Tongue (tissue), 2 donors: ENCODE measurements around the gene IFIT5. TPM values are rescaled to one million over a fixed set of nuclear protein-coding genes. Genes with fewer than 3 reads are reported as not detected.
A peak's percentile ranks its signal among the peaks of the same experiment; 100 is the strongest.
"Not testable (repeated sequence)": the region's sequence is repeated elsewhere in the genome, so short reads cannot be mapped to it uniquely, and the experiment has no call there.

Experiments used
- DNase-seq: peaks from one replicate; pipeline ENCODE4 v3.0.0-alpha.2; 2015
- total RNA-seq: library from RNA; depleted of rRNA; stranded (reverse); fragments of >200 nt; gene quantifications from one replicate; pipeline ENCODE4 v1.2.3, GENCODE V29; 2014

Gene IFIT5
- total RNA-seq, 1 donor from 2014 or later = 14.9 TPM

DNA sequence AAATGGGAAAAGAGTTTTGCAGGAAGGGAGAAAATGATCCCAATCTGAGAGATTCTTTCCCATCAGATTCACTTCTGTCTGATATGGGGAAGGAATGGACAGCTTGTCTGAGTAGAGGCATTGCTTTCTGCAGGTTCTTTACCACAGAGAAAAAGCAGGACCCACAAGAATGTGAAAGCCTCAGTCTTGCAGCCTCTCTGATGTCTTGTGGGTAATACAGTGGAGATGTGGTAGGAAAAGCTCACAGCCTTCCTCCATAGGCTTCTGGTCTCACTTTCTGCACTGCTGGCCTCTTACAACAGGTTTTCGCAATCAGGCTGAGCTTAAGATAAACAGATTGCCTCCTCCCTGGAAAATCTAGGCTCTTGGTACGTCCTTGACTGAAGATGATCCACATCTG, 21.4 kb upstream of the IFIT5 start:
- DNase-seq = peak; percentile 44

DNA sequence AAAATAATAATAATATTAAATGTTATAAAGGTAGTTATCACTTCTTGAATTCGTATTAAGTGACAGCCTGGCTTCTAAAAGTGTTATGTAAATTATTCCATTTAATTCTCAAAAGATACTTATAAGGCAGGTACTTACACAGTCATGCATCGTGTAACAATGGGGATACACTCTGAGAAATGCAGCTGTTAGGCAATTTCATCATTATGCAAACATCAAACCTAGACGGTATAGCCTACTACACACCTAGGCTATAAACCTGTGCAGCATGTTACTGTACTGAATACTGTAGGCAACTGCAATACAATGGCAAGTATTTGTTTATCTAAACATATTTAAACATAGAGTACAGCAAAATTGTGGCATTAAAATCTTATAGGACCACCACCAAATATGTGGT, 20.5 kb upstream of the IFIT5 start:
- no peak for DNase-seq

DNA sequence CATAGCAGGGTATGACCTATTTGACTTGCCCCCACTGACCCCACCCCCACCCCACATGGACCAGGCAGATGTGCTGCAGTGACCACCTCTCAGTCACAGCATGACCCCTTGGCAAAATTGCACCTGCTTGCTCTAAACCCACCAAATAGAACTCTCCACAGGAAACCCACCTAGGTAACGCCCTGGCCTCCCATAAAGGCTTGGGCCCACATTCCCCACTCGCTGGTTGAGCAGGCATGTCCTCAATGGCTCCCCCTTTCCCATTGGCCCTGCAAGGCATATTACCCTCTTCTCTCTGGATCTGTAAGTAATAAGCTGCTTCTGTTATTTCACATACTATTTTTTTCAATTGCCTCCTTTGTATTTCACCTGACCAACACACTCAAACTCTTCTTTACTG, 19.2 kb upstream of the IFIT5 start:
- no peak for DNase-seq

GRCh38 chr10:89398003-89398749, 16.2 kb upstream of the IFIT5 start:
- DNase-seq = peak; percentile 52

DNA sequence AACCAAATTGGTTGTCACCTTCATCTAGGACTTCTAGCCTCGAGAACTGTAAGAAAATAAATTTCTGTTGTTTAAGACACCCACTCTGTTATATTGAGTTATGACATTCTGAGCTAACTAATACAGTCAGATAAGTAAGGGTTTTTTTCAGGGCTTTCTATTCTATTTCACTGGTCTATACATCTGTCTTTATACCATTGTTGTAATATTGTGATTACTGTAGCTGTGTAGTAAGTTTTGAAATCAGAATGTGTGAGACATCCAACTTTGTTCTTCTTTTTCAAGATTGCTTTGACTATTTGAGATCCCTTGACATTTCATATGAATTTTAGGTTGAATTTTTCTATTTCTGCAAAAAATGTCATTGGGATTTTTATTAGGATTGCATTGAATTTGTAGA, 14.4 kb upstream of the IFIT5 start:
- no peak for DNase-seq

- no peak for DNase-seq
These were observed 11.3 kb upstream of the IFIT5 start for GRCh38 chr10:89403043-89403442.

DNA sequence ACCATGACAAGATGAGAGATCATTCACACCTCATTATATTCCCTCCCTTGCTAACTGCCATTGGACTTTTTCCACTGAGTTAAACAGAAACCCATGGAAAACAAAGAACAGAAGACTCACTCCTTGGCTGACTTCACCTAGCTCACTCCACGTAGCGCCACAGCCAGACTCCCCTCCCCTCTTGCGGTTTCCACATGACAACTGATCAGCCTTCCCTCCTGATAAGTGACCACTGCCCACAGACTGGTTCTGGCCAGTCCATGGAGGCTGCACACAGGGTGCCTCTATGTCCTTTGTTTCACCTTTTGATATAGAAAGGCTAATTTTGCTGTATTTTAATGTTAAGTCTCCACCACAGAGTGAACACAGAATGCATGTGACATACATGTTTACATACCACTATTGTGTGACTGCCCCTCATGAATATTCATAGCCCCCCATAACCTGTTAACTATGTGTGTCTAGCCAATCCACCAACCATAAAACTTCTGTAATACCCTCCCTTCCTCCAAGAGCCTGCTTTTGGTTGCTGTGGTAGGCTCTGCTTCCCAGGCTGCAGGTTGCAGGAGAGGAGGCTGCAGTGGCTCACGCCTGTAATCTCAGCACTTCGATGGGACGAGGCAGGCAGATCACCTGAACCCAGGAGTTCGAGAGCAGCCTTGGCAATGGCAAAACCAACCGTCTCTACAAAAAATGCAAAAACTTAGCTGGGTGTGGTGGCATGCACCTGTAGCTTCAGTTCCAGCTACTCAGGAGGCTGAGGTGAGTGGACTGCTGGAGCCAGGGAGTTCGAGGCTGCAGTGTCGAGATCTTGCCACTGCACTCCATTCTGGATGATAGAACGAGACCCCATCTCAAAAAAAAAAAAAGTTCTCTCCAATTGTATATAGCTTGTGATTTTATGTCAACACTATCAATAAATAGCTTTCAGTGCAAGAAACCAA, 10.0 kb upstream of the IFIT5 start:
- no peak for DNase-seq

DNA sequence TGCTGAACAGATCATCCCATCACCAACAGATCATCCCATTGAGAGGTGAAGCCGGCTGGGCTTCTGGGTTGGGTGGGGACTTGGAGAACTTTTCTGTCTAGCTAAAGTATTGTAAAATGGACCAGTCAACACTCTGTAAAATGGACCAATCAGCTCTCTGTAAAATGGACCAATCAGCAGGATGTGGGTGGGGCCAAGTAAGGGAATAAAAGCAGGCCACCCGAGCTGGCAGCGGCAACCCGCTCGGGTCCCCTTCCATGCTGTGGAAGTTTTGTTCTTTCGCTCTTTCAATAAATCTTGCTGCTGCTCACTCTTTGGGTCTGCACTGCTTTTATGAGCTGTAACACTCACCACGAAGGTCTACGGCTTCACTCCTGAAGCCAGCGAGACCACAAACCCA, 8.2 kb upstream of the IFIT5 start:
- DNase-seq = not testable (repeated sequence)

- not testable (repeated sequence) for DNase-seq
These were observed 6.6 kb upstream of the IFIT5 start for GRCh38 chr10:89407792-89408191.

- not testable (repeated sequence) for DNase-seq
These were observed 5.1 kb upstream of the IFIT5 start for GRCh38 chr10:89409282-89409681.

DNA sequence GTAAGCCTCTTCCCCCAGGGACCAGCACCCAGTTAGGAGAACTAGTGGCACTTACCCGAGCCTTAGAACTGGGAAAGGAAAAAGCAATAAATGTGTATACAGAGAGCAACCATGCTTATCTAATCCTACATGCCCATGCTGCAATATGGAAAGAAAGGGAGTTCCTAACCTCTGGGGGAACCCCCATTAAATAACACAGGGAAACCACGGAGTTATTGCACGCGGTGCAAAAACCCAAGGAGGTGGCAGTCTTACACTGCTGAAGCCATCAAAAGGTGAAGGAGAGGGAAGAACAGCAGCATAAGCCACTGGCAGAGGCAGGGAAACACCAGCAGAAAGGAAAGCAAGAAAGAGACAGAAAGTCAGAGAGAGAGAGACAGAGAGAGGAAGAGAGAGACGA, 3.8 kb upstream of the IFIT5 start:
- not testable (repeated sequence) for DNase-seq

DNA sequence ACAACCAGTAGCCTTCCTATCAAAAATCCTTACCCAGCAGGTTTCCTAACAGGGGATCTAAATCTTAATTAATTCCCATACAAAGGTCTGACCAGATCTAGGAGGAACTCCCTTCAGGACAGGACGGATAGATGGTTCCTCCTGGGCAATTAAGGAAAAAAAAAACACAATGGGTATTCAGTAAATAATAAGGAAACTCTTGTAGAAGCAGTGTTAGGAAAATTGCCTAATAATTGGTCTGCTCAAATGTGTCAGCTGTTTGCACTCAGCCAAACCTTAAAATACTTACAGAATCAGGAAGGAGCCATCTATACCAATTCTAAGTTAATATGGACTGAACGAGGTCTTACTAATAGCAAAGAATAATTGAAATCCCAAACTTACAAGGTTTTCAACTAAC, 3.2 kb upstream of the IFIT5 start:
- DNase-seq = not testable (repeated sequence)

DNA sequence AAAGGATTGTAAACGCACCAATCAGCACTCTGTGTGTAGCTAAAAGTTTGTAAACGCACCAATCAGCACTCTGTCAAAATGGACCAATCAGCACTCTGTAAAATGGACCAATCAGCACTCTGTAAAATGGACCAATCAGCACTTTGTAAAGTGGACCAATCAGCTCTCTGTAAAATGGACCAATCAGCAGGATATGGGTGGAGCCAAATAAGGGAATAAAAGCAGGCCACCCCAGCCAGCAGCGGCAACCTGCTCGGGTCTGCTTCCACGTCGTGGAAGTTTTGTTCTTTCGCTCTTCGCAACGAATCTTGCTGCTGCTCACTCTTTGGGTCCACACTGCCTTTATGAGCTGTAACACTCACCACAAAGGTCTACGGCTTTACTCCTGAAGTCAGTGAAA, 2.1 kb upstream of the IFIT5 start:
- DNase-seq = not testable (repeated sequence)

- no peak for DNase-seq
These were observed 913 bp upstream of the IFIT5 start for GRCh38 chr10:89413398-89413912.

GRCh38 chr10:89414879-89415821, 782 bp downstream of the IFIT5 start:
- DNase-seq = peak; percentile 71

GRCh38 chr10:89416465-89416864, 2.1 kb downstream of the IFIT5 start:
- DNase-seq = no peak

DNA sequence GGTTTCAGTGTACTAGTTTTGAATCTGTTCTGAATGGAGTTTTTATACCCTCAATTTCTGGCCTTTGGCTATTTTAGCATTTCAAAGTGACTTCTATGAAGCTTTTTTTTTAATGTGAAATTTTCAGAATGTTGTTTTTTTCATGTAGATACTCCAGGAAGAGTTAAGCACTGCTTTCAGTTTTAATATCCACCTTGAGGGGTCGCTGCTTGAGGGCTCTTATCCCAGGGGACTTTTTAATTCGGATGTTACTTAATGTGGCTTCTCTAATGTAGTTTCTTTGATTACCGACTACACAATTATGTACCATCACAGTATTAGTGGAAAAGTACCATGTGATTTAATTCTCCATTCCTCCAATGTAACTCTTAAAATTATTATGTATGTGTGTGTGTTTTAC, 5.2 kb downstream of the IFIT5 start:
- peak; percentile 13 for DNase-seq

DNA sequence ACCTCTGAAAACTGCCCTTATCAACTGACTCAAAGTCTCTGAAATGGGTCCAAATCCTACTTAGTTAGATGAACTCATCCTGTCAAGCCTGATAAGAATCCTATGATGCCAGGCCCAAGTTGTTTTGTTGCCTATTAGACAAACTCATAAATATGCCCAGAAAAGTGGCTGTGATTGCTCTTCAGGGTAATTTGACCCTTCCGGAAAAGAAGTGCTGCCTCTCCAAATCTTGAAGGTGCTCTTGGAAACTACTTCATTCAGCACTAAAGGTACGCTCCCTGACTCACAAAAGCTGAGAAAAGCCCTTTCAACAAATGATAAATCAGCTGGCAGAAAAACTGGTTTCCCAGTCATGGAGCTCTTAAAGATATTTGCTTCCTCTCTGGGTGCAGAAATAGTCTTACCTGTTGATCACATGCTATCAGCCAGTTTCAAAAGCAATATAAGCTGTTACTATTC, 6.7 kb downstream of the IFIT5 start:
- DNase-seq = peak; percentile 17

DNA sequence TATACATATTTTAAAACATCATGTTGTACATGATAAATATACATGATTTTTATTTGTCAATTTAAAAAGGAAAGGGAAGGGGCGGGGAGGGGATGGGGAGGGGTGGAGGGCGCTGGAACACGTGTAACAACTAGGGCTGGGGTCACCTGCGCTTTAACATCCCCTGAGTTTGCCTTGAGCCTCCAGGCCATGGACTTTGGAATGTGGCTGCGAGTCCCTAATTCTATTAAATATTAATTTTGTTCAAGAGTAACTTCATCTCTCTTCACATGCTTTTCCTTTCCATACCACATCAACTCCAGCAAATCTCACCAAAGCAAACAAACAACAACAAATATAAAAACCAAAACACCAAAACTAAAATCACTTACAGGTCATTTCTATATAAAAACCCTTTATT, 10.6 kb downstream of the IFIT5 start:
- DNase-seq = no peak

GRCh38 chr10:89426230-89426868, 12.0 kb downstream of the IFIT5 start:
- peak; percentile 84 for DNase-seq

DNA sequence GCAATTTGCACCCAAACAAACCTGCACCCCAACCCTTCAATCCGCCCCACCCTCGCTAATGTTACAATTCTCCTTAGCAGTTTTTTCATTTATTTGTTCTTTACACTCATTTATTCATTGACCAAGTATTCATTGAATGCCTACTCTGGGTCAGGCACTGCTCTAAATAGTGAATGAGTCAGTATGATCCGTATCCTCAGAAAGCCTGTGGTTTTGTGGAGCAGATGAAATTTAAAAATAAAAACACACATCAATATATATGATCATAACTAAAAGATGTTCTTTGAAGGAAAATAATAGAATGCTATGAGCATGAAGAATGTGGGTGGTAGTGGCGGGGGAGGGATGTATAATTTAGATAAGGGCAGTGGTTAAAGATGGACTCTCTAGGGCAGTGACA, 13.3 kb downstream of the IFIT5 start:
- DNase-seq = no peak
